Left lung (tissue), 10 donors: Measurements from ENCODE around the gene GMPPA. TPM values are rescaled to one million over a fixed set of nuclear protein-coding genes. Genes with fewer than 3 reads are reported as not detected.

Experiments used
- ATAC-seq: fragments of 200-7000 bp; cut with Tn5 transposase; one replicate; pipeline ENCODE4 v1.9.1; 2020; ENCODE audit warnings: moderate library complexity
- DNase-seq, 4 donors: peaks; one replicate each; pipeline ENCODE4 v3.0.0-alpha.2; 2013 to 2020
- H3K27ac ChIP-seq, 2 donors: fragments of 200-600 bp; sonication (generic) in 1 of 2; one replicate each; pipeline versions ENCODE4 v1.5.0 to v1.8.0; 2020 to 2021
- H3K27me3 ChIP-seq, 2 donors: fragments of 200-600 bp; sonication (generic) in 1 of 2; one replicate each; pipeline versions ENCODE4 v1.5.0 to v1.8.0; 2020 to 2021
- H3K36me3 ChIP-seq, 2 donors: fragments of 200-600 bp; sonication (generic) in 1 of 2; one replicate each; pipeline versions ENCODE4 v1.5.0 to v1.8.0; 2020 to 2021
- H3K4me1 ChIP-seq, 2 donors: fragments of 200-600 bp; one replicate each; pipeline ENCODE4 v1.8.0; 2021
- H3K4me3 ChIP-seq, 2 donors: fragments of 200-600 bp; sonication (generic) in 1 of 2; one replicate each; pipeline versions ENCODE4 v1.5.0 to v1.8.0; 2020 to 2021; ENCODE audit warnings: mild to moderate bottlenecking in 1 of 2
- H3K9me3 ChIP-seq, 2 donors: fragments of 200-600 bp; sonication (generic) in 1 of 2; one replicate each; pipeline versions ENCODE4 v1.5.0 to v1.8.0; 2020 to 2021
- CTCF ChIP-seq, 2 donors: fragments of 200-600 bp; sonication (generic) in 1 of 2; IDR thresholded peaks; one replicate each; pipeline versions ENCODE4 v1.5.0 to v1.8.0; 2021; ENCODE audit warnings: antibody characterized with exemption in 2 of 2
- intact Hi-C, 2 donors: fragments of 100-400 bp; cut with DNase I; formaldehyde crosslinking; loops; one replicate each; pipeline versions ENCODE4 v1.11.2 to v1.14.2; 2022
- polyA plus RNA-seq, 6 donors: library from polyadenylated mRNA; unstranded; fragments of 120-200 nt; gene quantifications; one replicate each; pipeline ENCODE4 v1.2.1, GENCODE V29; 2013; ENCODE audit not compliant: insufficient read length in 6 of 6
- total RNA-seq, 2 donors: library from RNA; stranded (reverse); fragmentation: NEBNext Ultra II Directional; extraction: Animal tissue kit (Norgen Biotek cat#: 25700); gene quantifications; one replicate each; pipeline ENCODE4 v1.2.1, GENCODE V29; 2021
- donor health status: DM: no; HTN: yes; CAD: no.
- donor health status: DM: no; HTN: no; CAD: no.

The GMPPA gene
- total and polyA plus RNA-seq, 8 donors, result 20.6 to 50.1 (median 25.4) TPM

DNA sequence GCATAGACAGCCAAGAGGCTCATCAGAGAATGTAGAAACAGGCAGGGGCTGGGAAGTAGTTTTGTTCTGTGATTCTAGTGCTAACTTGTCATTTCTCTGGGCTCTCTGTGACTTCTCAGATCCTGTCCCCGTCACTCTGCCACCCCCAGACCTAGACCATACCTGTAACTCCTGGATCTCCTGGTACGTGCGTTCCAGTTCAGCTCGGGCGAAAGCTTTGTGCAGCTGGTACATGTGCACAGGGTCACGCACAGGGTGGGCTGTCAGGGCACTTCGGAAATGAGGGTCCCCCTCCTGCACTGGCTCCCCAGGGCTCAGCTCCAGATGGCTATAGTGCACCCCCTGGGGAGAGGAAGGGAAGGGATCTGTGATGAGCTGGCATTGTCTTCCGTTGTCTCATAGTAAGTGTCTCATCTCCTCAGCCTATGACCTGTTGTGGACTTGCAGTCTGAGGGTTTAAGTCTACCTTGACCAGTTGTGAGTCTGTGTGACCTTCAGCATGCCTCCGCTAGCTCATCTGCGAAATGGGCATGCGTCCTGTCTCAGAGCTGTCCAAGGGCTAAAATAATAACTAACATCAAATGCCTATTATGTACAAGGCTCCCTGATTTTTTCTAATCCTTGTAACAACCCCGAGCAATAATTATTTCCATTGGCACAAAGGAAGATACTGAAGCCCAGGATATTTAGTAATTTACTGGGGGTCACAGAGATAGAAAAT, 42.3 kb downstream of the GMPPA start:
- Histone ChIP-seq H3K27me3 (peaks cover 0 to 95% of the 10 kb centered on the region in 2 donors), H3K4me1 (peaks cover 8 to 33% of the 10 kb centered on the region in 2 donors), H3K9me3 (no peaks in the 10 kb centered on the region), H3K27ac (no peak overlapping the region), H3K36me3 (peaks cover 0 to 31% of the 10 kb centered on the region in 2 donors), H3K4me3 (no peak overlapping the region)
- ATAC-seq (no peak), DNase-seq (no peak)
- intact Hi-C loops, result loop anchor here in 1 of 2 donors (5.0 kb wide), 1 partner anchor 101 kb away; no protein-coding TSS in a partner anchor
- TF ChIP-seq CTCF (IDR thresholded peaks at IDR 0.05), result no peak

- Histone ChIP-seq H3K36me3 (peaks cover 0 to 31% of the 10 kb centered on the region in 2 donors), H3K27me3 (peaks cover 0 to 97% of the 10 kb centered on the region in 2 donors), H3K4me3 (peak overlapping the region in 1 of 2 donors; percentile 69), H3K4me1 (peaks cover 8 to 33% of the 10 kb centered on the region in 2 donors), H3K9me3 (no peaks in the 10 kb centered on the region), H3K27ac (no peak overlapping the region)
- peak in 3 of 4 donors; percentile 84 to 93 (median 85) for DNase-seq
- peak; percentile 58 for ATAC-seq
- TF ChIP-seq CTCF (IDR thresholded peaks at IDR 0.05), result peak; percentile 84 to 87
- intact Hi-C loops, result loop anchor here in 1 of 2 donors (5.0 kb wide), 1 partner anchor 101 kb away; no protein-coding TSS in a partner anchor
Measured at GRCh38 chr2:219541611-219542180, 43.0 kb downstream of the GMPPA start.

DNA sequence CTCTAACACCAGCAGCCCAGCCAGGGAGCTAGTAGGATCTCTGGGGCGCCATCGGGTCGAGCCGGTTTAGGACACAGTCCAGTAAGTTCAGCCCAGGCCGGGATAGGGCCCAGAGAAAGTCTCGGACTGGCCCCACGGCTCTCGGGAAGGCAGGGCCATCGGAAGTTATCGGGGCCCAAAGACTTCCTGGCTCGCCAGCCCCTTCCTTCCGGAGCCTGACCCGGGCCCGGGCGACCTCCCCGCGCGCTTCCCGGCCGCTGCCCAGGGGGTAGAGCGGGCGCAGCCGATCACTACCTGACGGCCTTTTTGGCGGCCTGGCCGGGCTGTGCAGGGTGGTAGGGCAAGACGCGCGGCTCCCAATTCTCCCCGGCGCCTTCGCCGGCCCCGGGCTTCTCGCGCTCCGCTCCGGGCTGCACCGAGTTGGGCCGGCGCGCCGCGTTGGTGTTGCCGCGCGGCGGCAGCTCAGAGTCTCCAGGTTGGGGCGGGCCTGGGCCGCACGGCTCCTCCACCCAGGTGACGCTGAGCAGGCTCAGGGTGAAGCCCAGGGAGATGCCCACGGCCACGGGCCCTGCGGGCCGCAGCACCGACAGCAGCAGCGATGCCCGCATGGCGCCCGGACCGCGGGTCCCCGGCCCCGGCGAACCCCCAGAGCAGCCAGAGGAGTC, 44.4 kb downstream of the GMPPA start:
- no peak for TF ChIP-seq CTCF (IDR thresholded peaks at IDR 0.05)
- peak; percentile 37 for ATAC-seq
- intact Hi-C loops, result loop anchor here in 1 of 2 donors (5.0 kb wide), 1 partner anchor 99 kb away; no protein-coding TSS in a partner anchor
- Histone ChIP-seq H3K27ac (peak overlapping the region; percentile 81 to 92), H3K4me3 (peak overlapping the region; percentile 69 to 75), H3K27me3 (peaks cover 0 to 91% of the 10 kb centered on the region in 2 donors), H3K36me3 (peaks cover 0 to 31% of the 10 kb centered on the region in 2 donors), H3K9me3 (no peaks in the 10 kb centered on the region), H3K4me1 (peaks cover 8 to 33% of the 10 kb centered on the region in 2 donors)
- DNase-seq, result no peak

DNA sequence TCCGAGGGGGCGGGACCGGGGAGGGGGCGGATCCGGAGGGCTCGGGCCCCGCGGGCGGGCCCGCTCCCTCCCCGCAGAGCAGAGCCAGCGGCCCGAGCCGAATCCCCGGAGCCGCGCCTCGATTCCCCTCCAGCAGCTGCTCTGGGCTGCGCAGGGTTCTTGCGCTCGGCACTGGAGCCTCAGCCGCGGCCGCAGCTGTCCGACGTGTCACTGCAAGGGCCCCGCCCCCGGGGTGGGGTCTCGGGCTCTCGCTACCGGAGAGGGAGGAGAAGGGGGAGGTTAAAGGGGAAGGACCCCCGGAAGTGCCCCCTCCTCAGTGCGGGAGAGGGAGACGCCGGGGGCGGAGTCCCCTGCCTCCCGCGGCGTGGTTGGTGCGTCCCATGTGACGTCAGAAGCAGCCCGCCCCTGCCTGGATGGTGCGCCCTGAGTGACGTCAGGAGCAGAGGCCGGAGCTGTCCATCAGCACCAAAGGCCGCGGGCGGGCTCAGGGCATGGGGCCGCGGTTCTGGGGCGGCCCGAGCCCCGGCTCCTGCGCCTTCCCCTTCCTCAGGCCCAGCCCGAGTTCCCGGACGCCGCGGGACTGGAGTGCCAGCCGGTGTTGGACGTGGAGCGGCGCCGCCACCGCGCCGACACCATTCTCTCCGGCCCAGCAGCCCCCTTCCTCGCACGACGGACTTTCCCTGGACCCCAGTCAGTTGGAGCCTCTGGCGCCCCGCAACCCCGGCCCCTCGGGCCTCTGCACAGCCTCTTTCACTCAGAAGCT, 45.1 kb downstream of the GMPPA start, which contains the start of the genes CHPF and TMEM198:
Gene CHPF (minus strand): TSS at position 214 of the 763 bp plus-strand sequence. CDS start 271 bp downstream, outside the sequence.
Gene TMEM198 (plus strand): TSS at position 433 of the 763 bp plus-strand sequence. CDS start 700 bp downstream, outside the sequence.
- intact Hi-C loops, result loop anchor here in 1 of 2 donors (5.0 kb wide), 1 partner anchor 99 kb away; no protein-coding TSS in a partner anchor
- peak within 1 kb of the TSS; percentile 81 to 92 for H3K27ac ChIP-seq
- H3K4me1 ChIP-seq, result peaks cover 8 to 33% of the 10 kb centered on the region in 2 donors
- no peak for TF ChIP-seq CTCF (IDR thresholded peaks at IDR 0.05)
- H3K4me3 ChIP-seq, result peak within 1 kb of the TSS; percentile 69 to 75
- DNase-seq (peak; percentile 98 to 99 (median 98)), ATAC-seq (peak; percentile 93)
- no peaks in the 10 kb centered on the region for H3K9me3 ChIP-seq
- H3K36me3 ChIP-seq, result peaks cover 0 to 26% of the 10 kb centered on the region in 2 donors
- H3K27me3 ChIP-seq, result peaks cover 0 to 87% of the 10 kb centered on the region in 2 donors
